Breast epithelium (tissue), 4 donors: ENCODE results near the gene PGBD5. TPM values are rescaled to one million over a fixed set of nuclear protein-coding genes. Genes with fewer than 3 reads are reported as not detected.

Experiments used
- DNase-seq, 2 donors: peaks; one replicate each; pipeline ENCODE4 v3.0.0-alpha.2; 2019; ENCODE audit warnings: low spot score in 2 of 2
- H3K27ac ChIP-seq, 2 donors: fragments of 200-600 bp; sonication (generic) in 1 of 2; one replicate each; pipeline ENCODE4 v1.5.1; 2016 to 2019; ENCODE audit warnings: mild to moderate bottlenecking in 1 of 2
- H3K27me3 ChIP-seq, 2 donors: fragments of 200-600 bp; sonication (generic) in 1 of 2; one replicate each; pipeline versions ENCODE4 v1.5.1 to v1.6.0; 2017 to 2019; ENCODE audit warnings: control low read depth in 1 of 2, mild to moderate bottlenecking in 1 of 2
- H3K36me3 ChIP-seq: fragments of 200-600 bp; one replicate; pipeline ENCODE4 v1.5.1; 2019
- H3K4me1 ChIP-seq, 2 donors: fragments of 200-600 bp; sonication (generic); one replicate each; pipeline ENCODE4 v1.5.1; 2016 to 2019; ENCODE audit warnings: control low read depth in 1 of 2
- H3K4me3 ChIP-seq, 3 donors: fragments of 200-600 bp; sonication (generic); 1 replicate in 2 of 3; 2 replicates in 1 of 3; pipeline ENCODE4 v1.5.1; 2016 to 2019; ENCODE audit warnings: mild to moderate bottlenecking in 3 of 3, moderate library complexity in 2 of 3
- H3K9me3 ChIP-seq, 2 donors: fragments of 200-600 bp; sonication (generic) in 1 of 2; one replicate each; pipeline ENCODE4 v1.5.1; 2016 to 2019; ENCODE audit warnings: control low read depth in 1 of 2
- POLR2A ChIP-seq: fragments of 450-650 bp; IDR thresholded peaks from one replicate; pipeline ENCODE4 v1.6.1; 2016; ENCODE audit warnings: antibody characterized with exemption, mild to moderate bottlenecking, moderate library complexity
- POLR2AphosphoS5 ChIP-seq, 3 donors: sonication (generic); formaldehyde crosslinking; IDR thresholded peaks; one replicate each; pipeline ENCODE4 v1.6.1; 2017; ENCODE audit warnings: antibody characterized with exemption in 3 of 3
- intact Hi-C: fragments of 100-400 bp; cut with DNase I; formaldehyde crosslinking; loops from one replicate; pipeline ENCODE4 v1.15.1; 2023; ENCODE audit warnings: low total_unique reads
- total RNA-seq, 3 donors: library from RNA; depleted of rRNA; stranded (reverse); fragments of >200 nt; gene quantifications; one replicate each; pipeline ENCODE4 v1.1.0, GENCODE V29; 2016
- TF ChIP-seq, protein P1 (sequence below), 3 donors: fragments of 450-650 bp; IDR thresholded peaks; one replicate each; pipeline ENCODE4 v1.5.1; 2016 to 2017; ENCODE audit warnings: antibody characterized with exemption in 3 of 3, mild to moderate bottlenecking in 3 of 3, moderate library complexity in 3 of 3

PGBD5 gene
- total RNA-seq, 3 donors from 2014 or later: 0.48 to 0.98 (median 0.59) TPM

DNA sequence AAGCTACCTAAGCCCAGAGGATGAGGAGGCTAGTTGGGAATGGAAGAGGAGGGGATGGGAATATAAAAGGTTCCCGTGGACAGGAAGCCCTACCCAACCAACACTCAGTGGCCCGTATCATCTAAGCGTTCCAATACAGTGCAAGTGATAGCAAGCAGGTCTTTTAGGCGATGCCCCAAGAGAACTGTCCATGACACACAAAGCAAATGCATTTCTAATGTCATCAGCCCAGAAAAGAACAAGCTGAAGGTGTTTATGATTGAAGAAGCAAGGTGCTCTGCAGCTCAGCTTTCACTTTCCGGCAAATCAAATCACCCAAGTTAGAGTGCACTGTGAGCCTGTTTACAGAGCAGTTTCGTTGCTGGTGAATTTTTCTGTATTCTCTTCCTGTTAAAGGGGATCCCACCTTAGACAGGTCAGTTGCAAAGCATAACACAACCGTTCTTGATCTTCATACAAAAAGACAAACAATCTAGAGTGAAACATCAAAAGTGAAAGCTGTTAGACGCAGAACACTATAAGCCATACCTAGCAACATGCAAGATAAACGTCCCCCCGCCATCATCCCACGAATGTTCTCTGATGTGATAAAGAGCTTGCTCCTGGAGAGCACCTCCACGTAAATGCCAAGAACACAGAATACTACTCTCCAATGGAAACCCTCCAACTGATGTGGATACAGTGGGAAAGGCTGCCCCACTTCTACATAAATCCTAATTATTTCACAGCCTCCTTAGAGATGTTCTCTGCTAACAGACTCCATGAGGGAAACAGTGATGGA, 54.0 kb downstream of the PGBD5 start:
- Histone ChIP-seq H3K36me3 (no peaks in the 10 kb centered on the region), H3K27ac (no peak overlapping the region), H3K4me1 (no peaks in the 10 kb centered on the region), H3K4me3 (no peak overlapping the region), H3K27me3 (peaks cover 0 to 6% of the 10 kb centered on the region in 2 donors), H3K9me3 (no peaks in the 10 kb centered on the region)
- intact Hi-C loops: no loop called here
- DNase-seq: no peak
- TF ChIP-seq, protein P1, sequence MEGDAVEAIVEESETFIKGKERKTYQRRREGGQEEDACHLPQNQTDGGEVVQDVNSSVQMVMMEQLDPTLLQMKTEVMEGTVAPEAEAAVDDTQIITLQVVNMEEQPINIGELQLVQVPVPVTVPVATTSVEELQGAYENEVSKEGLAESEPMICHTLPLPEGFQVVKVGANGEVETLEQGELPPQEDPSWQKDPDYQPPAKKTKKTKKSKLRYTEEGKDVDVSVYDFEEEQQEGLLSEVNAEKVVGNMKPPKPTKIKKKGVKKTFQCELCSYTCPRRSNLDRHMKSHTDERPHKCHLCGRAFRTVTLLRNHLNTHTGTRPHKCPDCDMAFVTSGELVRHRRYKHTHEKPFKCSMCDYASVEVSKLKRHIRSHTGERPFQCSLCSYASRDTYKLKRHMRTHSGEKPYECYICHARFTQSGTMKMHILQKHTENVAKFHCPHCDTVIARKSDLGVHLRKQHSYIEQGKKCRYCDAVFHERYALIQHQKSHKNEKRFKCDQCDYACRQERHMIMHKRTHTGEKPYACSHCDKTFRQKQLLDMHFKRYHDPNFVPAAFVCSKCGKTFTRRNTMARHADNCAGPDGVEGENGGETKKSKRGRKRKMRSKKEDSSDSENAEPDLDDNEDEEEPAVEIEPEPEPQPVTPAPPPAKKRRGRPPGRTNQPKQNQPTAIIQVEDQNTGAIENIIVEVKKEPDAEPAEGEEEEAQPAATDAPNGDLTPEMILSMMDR (IDR thresholded peaks at IDR 0.05): no peak
- TF ChIP-seq POLR2AphosphoS5 (IDR thresholded peaks at IDR 0.05) (no peak), POLR2A (no peak)

DNA sequence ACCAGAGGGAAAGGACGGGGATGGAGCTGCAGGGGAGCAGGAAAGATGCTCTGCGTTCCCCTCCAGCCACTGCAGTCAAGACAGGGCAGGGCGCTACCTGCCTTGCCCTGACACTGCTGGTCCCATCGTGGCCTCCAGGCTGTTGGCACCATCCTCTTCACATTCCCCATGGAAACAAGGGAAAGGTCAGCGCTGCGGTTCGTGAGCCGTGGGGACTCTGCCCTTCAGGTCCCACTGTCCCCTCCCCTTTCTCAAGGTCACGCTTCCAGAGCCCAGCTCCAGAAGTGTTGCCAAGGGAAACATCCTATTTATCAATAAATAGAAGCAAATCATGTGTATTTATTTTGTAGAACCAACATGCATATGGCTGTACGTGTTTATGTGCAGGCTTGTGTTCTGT, 56.0 kb downstream of the PGBD5 start:
- intact Hi-C loops: no loop called here
- H3K9me3 ChIP-seq: no peaks in the 10 kb centered on the region

DNA sequence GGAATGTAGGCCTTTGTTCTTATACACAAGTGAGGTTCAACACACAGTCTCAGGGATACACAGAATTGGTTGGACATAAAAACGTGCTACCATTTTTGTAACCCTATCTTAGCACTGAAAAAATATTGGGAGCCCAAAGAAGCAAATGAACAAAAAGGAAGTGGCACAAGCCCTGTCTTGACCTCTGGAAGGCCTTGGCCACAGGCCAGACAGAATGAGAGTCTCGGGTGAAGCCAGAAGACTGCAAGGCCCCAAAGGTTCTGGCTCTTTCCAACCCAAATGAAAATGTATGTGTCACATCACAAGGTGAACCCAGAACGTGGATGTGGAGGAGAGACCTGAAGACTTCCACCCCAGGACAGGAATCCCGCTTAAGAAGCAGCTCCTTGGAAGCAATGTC, 57.3 kb downstream of the PGBD5 start:
- no peak overlapping the region for H3K4me3 ChIP-seq
- no peaks in the 10 kb centered on the region for H3K4me1 ChIP-seq
- H3K36me3 ChIP-seq: no peaks in the 10 kb centered on the region
- no peak for TF ChIP-seq POLR2A
- TF ChIP-seq, protein P1 (IDR thresholded peaks at IDR 0.05): no peak
- H3K27me3 ChIP-seq: peaks cover 0 to 10% of the 10 kb centered on the region in 2 donors
- DNase-seq: no peak
- no peak overlapping the region for H3K27ac ChIP-seq
- no peaks in the 10 kb centered on the region for H3K9me3 ChIP-seq
- intact Hi-C loops: no loop called here

More for the DNA sequence above, 56.0 kb downstream of the PGBD5 start:
- Histone ChIP-seq H3K27ac (no peak overlapping the region), H3K4me1 (no peaks in the 10 kb centered on the region), H3K27me3 (peaks cover 0 to 6% of the 10 kb centered on the region in 2 donors), H3K36me3 (no peaks in the 10 kb centered on the region), H3K4me3 (no peak overlapping the region)
- TF ChIP-seq POLR2A: no peak
- TF ChIP-seq POLR2AphosphoS5 (IDR thresholded peaks at IDR 0.05): no peak
- TF ChIP-seq, protein P1 (IDR thresholded peaks at IDR 0.05): no peak
- DNase-seq: no peak

DNA sequence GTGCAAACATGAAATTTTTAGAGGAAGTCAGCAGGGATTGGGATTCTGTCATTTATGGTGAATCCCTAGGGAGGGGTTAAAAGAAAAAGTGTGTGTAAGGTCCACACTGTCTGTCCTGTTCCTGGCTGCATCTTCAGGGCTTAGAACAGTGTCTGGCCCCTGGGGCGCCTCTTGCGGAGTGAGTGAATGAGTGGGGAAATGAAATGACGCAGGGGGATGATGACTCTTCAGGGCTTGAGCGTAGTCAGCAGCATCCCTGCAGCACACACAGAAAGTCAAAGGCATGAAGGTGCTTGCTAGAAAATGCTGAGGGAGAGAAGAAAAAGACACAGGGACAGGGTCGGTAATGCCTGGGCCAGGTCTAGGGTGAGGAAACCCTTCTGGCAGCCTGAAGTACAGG, 57.8 kb downstream of the PGBD5 start:
- TF ChIP-seq POLR2AphosphoS5 (IDR thresholded peaks at IDR 0.05) (no peak), POLR2A (no peak)
- no peak for DNase-seq
- intact Hi-C loops: no loop called here
- H3K27ac ChIP-seq: no peak overlapping the region
- no peaks in the 10 kb centered on the region for H3K4me1 ChIP-seq
- no peak overlapping the region for H3K4me3 ChIP-seq
- H3K9me3 ChIP-seq: no peaks in the 10 kb centered on the region
- peaks cover 0 to 10% of the 10 kb centered on the region in 2 donors for H3K27me3 ChIP-seq
- no peaks in the 10 kb centered on the region for H3K36me3 ChIP-seq

DNA sequence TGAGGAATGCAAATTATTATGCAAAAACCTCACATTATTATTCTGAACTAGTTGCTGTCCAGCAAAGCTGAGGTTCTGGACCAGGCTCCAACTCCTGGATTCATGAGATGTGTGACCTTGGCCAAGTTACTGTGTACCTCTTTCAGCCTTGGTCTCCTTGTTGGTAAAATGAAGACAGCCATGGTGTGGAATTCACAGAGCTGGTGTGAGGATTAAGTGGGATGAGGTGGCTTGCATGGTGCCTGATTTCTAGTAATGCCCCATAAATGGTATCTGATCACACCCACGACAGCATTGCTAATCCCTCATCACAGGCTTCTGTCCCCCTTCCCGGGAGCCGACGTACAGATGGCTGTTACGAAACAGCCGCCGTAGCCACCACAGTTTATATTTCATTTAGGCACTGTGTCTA, 59.6 kb downstream of the PGBD5 start:
- no peak for DNase-seq
- intact Hi-C loops: no loop called here
- H3K4me1 ChIP-seq: no peaks in the 10 kb centered on the region

More for the DNA sequence above, 59.6 kb downstream of the PGBD5 start:
- Histone ChIP-seq H3K27me3 (peaks cover 0 to 10% of the 10 kb centered on the region in 2 donors), H3K36me3 (no peaks in the 10 kb centered on the region), H3K27ac (no peak overlapping the region), H3K9me3 (no peaks in the 10 kb centered on the region), H3K4me3 (no peak overlapping the region)
- TF ChIP-seq, protein P1 (IDR thresholded peaks at IDR 0.05): no peak
- no peak for TF ChIP-seq POLR2AphosphoS5 (IDR thresholded peaks at IDR 0.05)
- no peak for TF ChIP-seq POLR2A
